GM18520 (cell line): ENCODE measurements around the gene AEBP2.

Experiments used
- ATAC-seq: cut with Tn5 transposase; IDR thresholded peaks from one replicate; pipeline ENCODE4 v1.9.1; 2021; ENCODE audit not compliant: unreplicated experiment

AEBP2 gene

GRCh38 chr12:19548834-19549233 lies 109.5 kb downstream of the AEBP2 start:
- no peak for ATAC-seq

GRCh38 chr12:19550626-19551025 lies 111.3 kb downstream of the AEBP2 start:
- no peak for ATAC-seq

- ATAC-seq = peak; percentile 71
Observed at GRCh38 chr12:19552441-19553097, 113.3 kb downstream of the AEBP2 start.

- ATAC-seq = no peak
Observed at GRCh38 chr12:19553175-19553574, 113.9 kb downstream of the AEBP2 start.

GRCh38 chr12:19561411-19561961 lies 122.2 kb downstream of the AEBP2 start:
- ATAC-seq = no peak
